Natural killer cell (primary cell): ENCODE measurements around the gene NPM3. TPM values are rescaled to one million over a fixed set of nuclear protein-coding genes. Genes with fewer than 3 reads are reported as not detected.

Experiments
- ATAC-seq, 3 donors: fragments of 150-1000 bp in 2 of 3; fragments of 200-7000 bp in 1 of 3; cut with Tn5 transposase; 1 replicate in 1 of 3; 2 replicates in 2 of 3; pipeline ENCODE4 v1.10.0; 2021; ENCODE audit warnings: mild to moderate bottlenecking in 2 of 3, moderate library complexity in 2 of 3
- DNase-seq, 2 donors: peaks; one replicate each; pipeline versions ENCODE4 v3.0.0 to v3.0.0-alpha.2; 2013 to 2021; ENCODE audit warnings: mixed read lengths in 1 of 2
- H3K27ac ChIP-seq: one replicate; pipeline ENCODE4 v1.5.1; 2013; ENCODE audit warnings: mild to moderate bottlenecking, low read length
- H3K27me3 ChIP-seq: one replicate; pipeline ENCODE4 v1.6.1; 2013; ENCODE audit warnings: low read length; ENCODE audit not compliant: control insufficient read depth, insufficient read depth
- H3K36me3 ChIP-seq: one replicate; pipeline ENCODE4 v1.6.1; 2013; ENCODE audit warnings: low read length; ENCODE audit not compliant: control insufficient read depth, insufficient read depth
- H3K4me1 ChIP-seq: one replicate; pipeline ENCODE4 v1.6.1; 2013; ENCODE audit warnings: low read length; ENCODE audit not compliant: control insufficient read depth, insufficient read depth
- H3K4me3 ChIP-seq: one replicate; pipeline ENCODE4 v1.5.1; 2013; ENCODE audit warnings: low read length
- H3K9me3 ChIP-seq: one replicate; pipeline ENCODE4 v1.6.1; 2013; ENCODE audit warnings: low read length; ENCODE audit not compliant: control insufficient read depth, insufficient read depth
- H3K27ac Mint-ChIP-seq, 2 donors: one replicate each; pipeline ENCODE4 v1.8.0; 2022; ENCODE audit warnings: mild to moderate bottlenecking in 2 of 2, mixed read lengths in 2 of 2, moderate library complexity in 1 of 2
- H3K27me3 Mint-ChIP-seq, 2 donors: one replicate each; pipeline ENCODE4 v1.8.0; 2022; ENCODE audit warnings: low read depth in 2 of 2, mixed read lengths in 2 of 2
- H3K36me3 Mint-ChIP-seq: one replicate; pipeline ENCODE4 v1.8.0; 2022; ENCODE audit warnings: mixed read lengths
- H3K4me1 Mint-ChIP-seq, 2 donors: one replicate each; pipeline ENCODE4 v1.8.0; 2022; ENCODE audit warnings: mixed read lengths in 2 of 2
- H3K4me3 Mint-ChIP-seq: one replicate; pipeline ENCODE4 v1.8.0; 2022; ENCODE audit warnings: mild to moderate bottlenecking, moderate library complexity, mixed read lengths
- H3K9me3 Mint-ChIP-seq, 2 donors: one replicate each; pipeline ENCODE4 v1.8.0; 2022; ENCODE audit warnings: mixed read lengths in 2 of 2
- WGBS: methylation state at CpG from one replicate; pipeline ENCODE4 v1.1.7; 2013; ENCODE audit warnings: missing lambda C conversion rate; ENCODE audit not compliant: insufficient coverage; 5-methylcytosine and 5-hydroxymethylcytosine counted together
- intact Hi-C: fragments of 100-400 bp; cut with micrococcal nuclease; formaldehyde crosslinking; loops from one replicate; pipeline ENCODE4 v1.14.2; 2022
- total RNA-seq, 4 donors: library from RNA; stranded (reverse); fragments of 120-200 nt in 1 of 4; gene quantifications; one replicate each; pipeline versions ENCODE4 v1.2.3 to v1.2.4, GENCODE V29; 2013 to 2022
- TF ChIP-seq, protein P1 (sequence below): fragments of 200-600 bp; IDR thresholded peaks from one replicate; pipeline ENCODE4 v1.8.0; 2022; ENCODE audit warnings: antibody characterized with exemption

NPM3 gene
- total RNA-seq, 3 donors from 2014 or later (not counting 1 experiment from before 2014, with no cell fraction given) = 8.2 to 9.0 (median 8.5) TPM

DNA sequence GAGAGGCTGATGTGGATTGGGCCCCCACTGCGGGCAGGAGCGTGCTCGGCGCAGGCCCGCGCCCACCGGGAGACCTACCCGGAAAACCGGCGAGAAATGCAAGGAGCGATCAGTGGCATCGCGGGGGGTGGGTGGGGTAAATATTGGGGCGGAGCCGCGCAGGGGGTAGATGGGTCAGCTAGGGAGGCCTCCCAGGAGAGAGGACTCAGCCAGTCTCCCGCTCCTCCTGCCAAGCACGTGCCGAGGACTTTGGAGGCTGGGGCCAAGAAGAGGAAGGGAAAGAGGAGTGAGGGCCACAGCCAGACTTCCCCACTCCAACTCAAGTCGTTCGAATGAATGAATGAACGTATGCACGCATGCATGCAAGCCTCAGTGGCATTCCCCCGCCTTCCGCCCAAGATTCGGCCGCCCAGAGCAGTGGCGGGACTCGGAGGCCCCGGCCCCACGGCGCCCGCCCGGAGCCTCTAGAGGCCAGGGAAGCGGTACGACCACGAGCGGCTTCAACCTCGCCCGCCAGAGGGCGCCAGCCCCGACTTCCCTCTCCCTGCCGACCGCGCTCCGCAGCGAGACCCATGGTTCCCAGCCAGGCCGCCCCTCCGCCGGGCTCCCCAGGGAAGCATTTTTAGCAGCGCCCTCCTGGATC lies 3.6 kb downstream of the NPM3 start:
- H3K4me1 ChIP-seq = peaks cover 63% of the 10 kb centered on the region
- no peak overlapping the region for H3K27ac ChIP-seq
- TF ChIP-seq, protein P1, sequence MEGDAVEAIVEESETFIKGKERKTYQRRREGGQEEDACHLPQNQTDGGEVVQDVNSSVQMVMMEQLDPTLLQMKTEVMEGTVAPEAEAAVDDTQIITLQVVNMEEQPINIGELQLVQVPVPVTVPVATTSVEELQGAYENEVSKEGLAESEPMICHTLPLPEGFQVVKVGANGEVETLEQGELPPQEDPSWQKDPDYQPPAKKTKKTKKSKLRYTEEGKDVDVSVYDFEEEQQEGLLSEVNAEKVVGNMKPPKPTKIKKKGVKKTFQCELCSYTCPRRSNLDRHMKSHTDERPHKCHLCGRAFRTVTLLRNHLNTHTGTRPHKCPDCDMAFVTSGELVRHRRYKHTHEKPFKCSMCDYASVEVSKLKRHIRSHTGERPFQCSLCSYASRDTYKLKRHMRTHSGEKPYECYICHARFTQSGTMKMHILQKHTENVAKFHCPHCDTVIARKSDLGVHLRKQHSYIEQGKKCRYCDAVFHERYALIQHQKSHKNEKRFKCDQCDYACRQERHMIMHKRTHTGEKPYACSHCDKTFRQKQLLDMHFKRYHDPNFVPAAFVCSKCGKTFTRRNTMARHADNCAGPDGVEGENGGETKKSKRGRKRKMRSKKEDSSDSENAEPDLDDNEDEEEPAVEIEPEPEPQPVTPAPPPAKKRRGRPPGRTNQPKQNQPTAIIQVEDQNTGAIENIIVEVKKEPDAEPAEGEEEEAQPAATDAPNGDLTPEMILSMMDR = peak; percentile 85
- Mint-ChIP-seq H3K4me1 (peaks cover 39 to 59% of the 10 kb centered on the region in 2 donors), H3K36me3 (no peaks in the 10 kb centered on the region), H3K9me3 (no peaks in the 10 kb centered on the region), H3K27me3 (peaks cover 24 to 28% of the 10 kb centered on the region in 2 donors), H3K27ac (peak overlapping the region in 1 of 2 donors; percentile 31), H3K4me3 (peak overlapping the region; percentile 87)
- peak overlapping the region; percentile 43 for H3K4me3 ChIP-seq
- 2% methylated on average over 51 of the region's 51 CpGs for WGBS
- DNase-seq = peak; percentile 85 to 90
- peaks cover 30% of the 10 kb centered on the region for H3K27me3 ChIP-seq
- peaks cover 2% of the 10 kb centered on the region for H3K36me3 ChIP-seq
- H3K9me3 ChIP-seq = no peaks in the 10 kb centered on the region
- intact Hi-C loops = loop anchor here (2.0 to 5.0 kb wide), 2 partner anchors 177 to 293 kb away; no protein-coding TSS in a partner anchor
- ATAC-seq = peak; percentile 67 to 75 (median 70)

DNA sequence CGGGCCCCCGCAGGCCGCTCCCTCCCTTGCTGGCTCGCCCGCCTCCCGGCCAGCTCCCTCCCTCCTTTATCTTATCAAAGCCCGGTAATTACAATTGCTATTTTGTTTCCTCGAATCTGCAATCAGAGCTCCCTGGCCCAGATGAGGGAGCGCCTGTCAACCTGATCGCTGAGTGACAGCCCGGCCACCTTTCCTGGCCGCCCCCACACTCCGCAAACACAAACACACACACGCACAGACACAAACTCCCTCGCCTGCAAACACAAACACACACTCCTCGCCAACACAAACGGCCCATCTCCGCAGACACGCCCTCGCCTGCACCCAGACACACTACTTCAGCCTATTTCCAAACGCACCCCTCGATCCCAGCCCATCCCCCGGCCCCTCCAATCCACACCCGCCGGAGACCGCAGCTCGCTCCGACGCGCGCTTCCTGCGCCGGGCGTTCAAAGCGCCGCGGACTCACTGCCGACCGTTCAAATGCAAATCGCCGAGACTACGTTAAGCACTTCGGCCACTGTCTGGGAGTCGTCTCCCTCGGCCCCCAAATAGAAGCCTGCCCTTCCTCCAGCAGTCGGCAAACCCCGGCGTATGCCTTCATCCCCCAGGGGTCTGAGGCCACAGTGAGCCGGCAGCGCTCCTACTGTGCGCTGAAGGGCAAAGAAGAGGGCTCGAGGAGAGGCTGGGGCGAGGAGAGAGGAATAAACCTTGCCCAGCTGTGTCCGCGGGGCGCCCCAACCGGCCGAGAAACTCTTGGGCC lies 4.3 kb downstream of the NPM3 start:
- Histone ChIP-seq H3K9me3 (no peaks in the 10 kb centered on the region), H3K27ac (no peak overlapping the region), H3K27me3 (peaks cover 36% of the 10 kb centered on the region), H3K36me3 (peaks cover under 1% of the 10 kb centered on the region), H3K4me1 (peaks cover 64% of the 10 kb centered on the region), H3K4me3 (peak overlapping the region; percentile 43)
- TF ChIP-seq, protein P1 = no peak
- Mint-ChIP-seq H3K4me1 (peaks cover 32 to 59% of the 10 kb centered on the region in 2 donors), H3K27ac (peak overlapping the region in 1 of 2 donors; percentile 31), H3K9me3 (no peaks in the 10 kb centered on the region), H3K4me3 (peak overlapping the region; percentile 87), H3K27me3 (peaks cover 31 to 36% of the 10 kb centered on the region in 2 donors), H3K36me3 (no peaks in the 10 kb centered on the region)
- ATAC-seq (peak in 1 of 3 donors; percentile 8), DNase-seq (peak in 1 of 2 donors; percentile 43)
- 5% methylated on average over 58 of the region's 58 CpGs for WGBS
- intact Hi-C loops = no loop called here

DNA sequence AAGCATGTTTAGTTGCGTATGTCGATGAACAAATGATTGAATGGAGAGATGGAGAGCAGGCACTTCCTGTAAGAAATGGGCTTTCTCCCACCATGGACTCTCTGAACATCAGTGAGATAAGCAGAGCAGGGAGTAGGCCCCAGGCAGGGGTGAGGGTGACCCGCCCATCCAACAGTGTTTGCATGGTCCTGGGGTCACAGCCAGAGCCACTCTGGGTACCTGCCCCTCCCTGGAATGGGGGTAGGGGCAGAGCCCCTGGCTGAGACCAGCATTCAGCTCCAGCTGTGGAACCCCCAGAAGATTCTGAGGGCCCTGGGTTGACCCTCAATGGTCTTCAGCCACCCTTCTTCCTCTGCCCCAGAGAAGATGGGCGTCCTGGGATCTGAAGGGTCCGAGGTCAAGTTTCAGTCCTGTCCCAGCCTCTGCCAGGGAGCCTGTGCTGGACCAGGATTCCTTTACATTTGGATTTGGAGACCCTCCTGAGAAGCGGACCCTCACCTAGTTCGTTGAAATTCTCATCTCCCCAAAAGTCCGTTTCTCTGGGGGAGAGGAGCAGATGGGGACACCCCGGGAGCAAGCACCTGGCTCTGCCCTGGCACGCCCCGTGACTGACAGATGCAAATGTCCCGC lies 5.0 kb downstream of the NPM3 start:
- H3K27me3 Mint-ChIP-seq = peaks cover 38 to 42% of the 10 kb centered on the region in 2 donors
- no peaks in the 10 kb centered on the region for H3K9me3 Mint-ChIP-seq
- H3K4me1 Mint-ChIP-seq = peaks cover 25 to 54% of the 10 kb centered on the region in 2 donors
- H3K27ac Mint-ChIP-seq = no peak overlapping the region
- H3K36me3 Mint-ChIP-seq = no peaks in the 10 kb centered on the region
- peaks cover 37% of the 10 kb centered on the region for H3K27me3 ChIP-seq
- TF ChIP-seq, protein P1 = no peak
- no peak overlapping the region for H3K27ac ChIP-seq
- H3K4me3 ChIP-seq = no peak overlapping the region
- H3K36me3 ChIP-seq = no peaks in the 10 kb centered on the region
- H3K4me1 ChIP-seq = peaks cover 57% of the 10 kb centered on the region
- no peak for ATAC-seq
- no peak for DNase-seq
- H3K9me3 ChIP-seq = no peaks in the 10 kb centered on the region
- H3K4me3 Mint-ChIP-seq = peak overlapping the region; percentile 87
- intact Hi-C loops = no loop called here
- 63% methylated on average over 12 of the region's 12 CpGs for WGBS
